Measurements from ENCODE around the gene SIAH1. TPM values are rescaled to one million over a fixed set of nuclear protein-coding genes. Genes with fewer than 3 reads are reported as not detected.
"Not testable (repeated sequence)": the region's sequence is repeated elsewhere in the genome, so short reads cannot be mapped to it uniquely, and the experiment has no call there.

Gene SIAH1
- total RNA-seq, 6 experiments from 2014 or later, result 8.1 to 14.0 (median 11.5) TPM

- ATAC-seq (no peak), DNase-seq (peak; percentile 44 to 58 (median 56))
- Histone ChIP-seq H3K27ac (no peak overlapping the region), H3K4me3 (no peak overlapping the region), H3K36me3 (no peaks in the 10 kb centered on the region), H3K9me3 (no peaks in the 10 kb centered on the region), H3K4me1 (peaks cover 0 to 30% (median 15%) of the 10 kb centered on the region in 4 donors), H3K27me3 (no peaks in the 10 kb centered on the region)
- intact Hi-C loops (cut with DNase I), result no loop called here
- WGBS (ENCODE audit: insufficient coverage, low coverage, low lambda C conversion rate, missing lambda C conversion rate), result 80% methylated on average over 2 of the region's 7 CpGs
- no peak for TF ChIP-seq CTCF (IDR thresholded peaks at IDR 0.05)
- no peak for TF ChIP-seq POLR2A (IDR thresholded peaks at IDR 0.05)
These were observed 23.5 kb upstream of the SIAH1 start for GRCh38 chr16:48408688-48409087.

GRCh38 chr16:48405907-48406306 is 20.7 kb upstream of the SIAH1 start:
- DNase-seq (peak in 1 of 3 donors; percentile 17), ATAC-seq (peak; percentile 27 to 62 (median 50))
- 46% methylated on average over 4 of the region's 4 CpGs for WGBS (ENCODE audit: insufficient coverage, low coverage, low lambda C conversion rate, missing lambda C conversion rate)
- Histone ChIP-seq H3K4me3 (no peak overlapping the region), H3K4me1 (peaks cover 0 to 30% (median 13%) of the 10 kb centered on the region in 4 donors), H3K27ac (peak overlapping the region; percentile 40 to 83 (median 67)), H3K36me3 (no peaks in the 10 kb centered on the region), H3K9me3 (no peaks in the 10 kb centered on the region), H3K27me3 (no peaks in the 10 kb centered on the region)
- no peak for TF ChIP-seq CTCF (IDR thresholded peaks at IDR 0.05)
- TF ChIP-seq POLR2A (IDR thresholded peaks at IDR 0.05), result peak; percentile 34
- intact Hi-C loops (cut with DNase I), result no loop called here

GRCh38 chr16:48405153-48405552 is 19.9 kb upstream of the SIAH1 start:
- DNase-seq, result peak in 1 of 3 donors; percentile 5
- peak in 1 of 4 donors; percentile 6 for ATAC-seq
- H3K27ac ChIP-seq, result peak overlapping the region; percentile 40 to 83 (median 67)
- intact Hi-C loops (cut with DNase I), result no loop called here
- peaks cover 0 to 24% (median 9%) of the 10 kb centered on the region in 4 donors for H3K4me1 ChIP-seq
- no peak overlapping the region for H3K4me3 ChIP-seq
- TF ChIP-seq POLR2A (IDR thresholded peaks at IDR 0.05) (no peak), CTCF (IDR thresholded peaks at IDR 0.05) (no peak)
- H3K27me3 ChIP-seq, result no peaks in the 10 kb centered on the region
- no peaks in the 10 kb centered on the region for H3K36me3 ChIP-seq
- no peaks in the 10 kb centered on the region for H3K9me3 ChIP-seq
- WGBS (ENCODE audit: insufficient coverage, low coverage, low lambda C conversion rate, missing lambda C conversion rate), result 90% methylated on average over 1 of the region's 1 CpG

- WGBS (ENCODE audit: insufficient coverage, low coverage, low lambda C conversion rate, missing lambda C conversion rate), result 79% methylated on average over 8 of the region's 8 CpGs
- H3K36me3 ChIP-seq; H3K27me3 ChIP-seq; H3K9me3 ChIP-seq; ATAC-seq; intact Hi-C loops (cut with DNase I); H3K4me3 ChIP-seq; H3K27ac ChIP-seq: not testable (repeated sequence)
- DNase-seq, result peak in 1 of 3 donors; percentile 27
- H3K4me1 ChIP-seq, result peaks cover 0 to 18% (median 7%) of the 10 kb centered on the region in 4 donors
These were observed 17.3 kb upstream of the SIAH1 start for GRCh38 chr16:48402547-48402946.

- Histone ChIP-seq H3K9me3 (no peaks in the 10 kb centered on the region), H3K4me1 (peaks cover 0 to 10% (median 3%) of the 10 kb centered on the region in 4 donors), H3K27ac (no peak overlapping the region), H3K4me3 (no peak overlapping the region), H3K27me3 (no peaks in the 10 kb centered on the region), H3K36me3 (no peaks in the 10 kb centered on the region)
- TF ChIP-seq POLR2A (IDR thresholded peaks at IDR 0.05) (no peak), CTCF (IDR thresholded peaks at IDR 0.05) (no peak)
- intact Hi-C loops (cut with DNase I), result no loop called here
- ATAC-seq (peak; percentile 31 to 66 (median 46)), DNase-seq (peak in 1 of 3 donors; percentile 53)
- WGBS (ENCODE audit: insufficient coverage, low coverage, low lambda C conversion rate, missing lambda C conversion rate), result 90% methylated on average over 3 of the region's 3 CpGs
These were observed 10.2 kb upstream of the SIAH1 start for GRCh38 chr16:48395375-48395774.

Measured in right lobe of liver (tissue), 6 donors.